CD4-positive, alpha-beta T cell (primary cell): Measurements from ENCODE around the gene ZNF394. TPM values are rescaled to one million over a fixed set of nuclear protein-coding genes. Genes with fewer than 3 reads are reported as not detected.
A peak's percentile ranks its signal among the peaks of the same experiment; 100 is the strongest.
"Not testable (repeated sequence)": the region's sequence is repeated elsewhere in the genome, so short reads cannot be mapped to it uniquely, and the experiment has no call there.

ENCODE experiments used
- ATAC-seq: fragments of 200-7000 bp; cut with Tn5 transposase; one replicate; pipeline ENCODE4 v1.10.0; 2022; ENCODE audit warnings: mild to moderate bottlenecking; ENCODE audit not compliant: poor library complexity
- CTCF ChIA-PET: fragments of 350-600 bp; sonication (Branson Sonifier 250); formaldehyde crosslinking; loops from one replicate; lab custom pipeline; 2021; ENCODE audit warnings: antibody characterized with exemption, inconsistent platforms; lab: Charles Lee
- POLR2A ChIA-PET: fragments of 350-600 bp; sonication (Branson Sonifier 250); formaldehyde crosslinking; loops from one replicate; lab custom pipeline; 2021; ENCODE audit warnings: antibody characterized with exemption, inconsistent platforms; lab: Charles Lee
- DNase-seq, 14 experiments: peaks; one replicate each; pipeline ENCODE4 v3.0.0-alpha.2; 2013 to 2020; ENCODE audit warnings: mixed read lengths in 2 of 14
- H3K27ac ChIP-seq, 2 donors: one replicate each; pipeline versions ENCODE4 v1.5.1 to v1.7.0; 2013; ENCODE audit warnings: low read length in 2 of 2, low read depth in 1 of 2, mild to moderate bottlenecking in 1 of 2
- H3K27me3 ChIP-seq, 2 experiments: 1 replicate in 1 of 2; 2 replicates in 1 of 2; pipeline versions ENCODE4 v1.6.1 to v1.7.0; 2013; ENCODE audit warnings: low read length in 2 of 2, control low read depth in 1 of 2, mild to moderate bottlenecking in 1 of 2, moderate library complexity in 1 of 2; ENCODE audit not compliant: insufficient read depth in 2 of 2, control insufficient read depth in 1 of 2
- H3K36me3 ChIP-seq: one replicate; pipeline ENCODE4 v1.6.1; 2013; ENCODE audit warnings: low read length, control low read depth; ENCODE audit not compliant: insufficient read depth
- H3K4me1 ChIP-seq: one replicate; pipeline ENCODE4 v1.6.1; 2013; ENCODE audit warnings: low read length, control low read depth; ENCODE audit not compliant: insufficient read depth
- H3K4me3 ChIP-seq: one replicate; pipeline ENCODE4 v1.5.1; 2013; ENCODE audit warnings: mild to moderate bottlenecking, low read length, moderate library complexity
- H3K9me3 ChIP-seq, 2 experiments: 1 replicate in 1 of 2; 2 replicates in 1 of 2; pipeline versions ENCODE4 v1.6.1 to v1.7.0; 2013; ENCODE audit warnings: low read length in 2 of 2, mild to moderate bottlenecking in 2 of 2, control low read depth in 1 of 2, moderate library complexity in 1 of 2; ENCODE audit not compliant: control insufficient read depth in 1 of 2, insufficient read depth in 1 of 2
- H3K27ac Mint-ChIP-seq: one replicate; pipeline ENCODE4 v1.8.0; 2020; ENCODE audit warnings: mixed read lengths
- H3K27me3 Mint-ChIP-seq: one replicate; pipeline ENCODE4 v1.8.0; 2021; ENCODE audit warnings: mixed read lengths
- H3K36me3 Mint-ChIP-seq: one replicate; pipeline ENCODE4 v1.8.0; 2021; ENCODE audit warnings: low read depth, mixed read lengths
- H3K4me1 Mint-ChIP-seq: one replicate; pipeline ENCODE4 v1.8.0; 2021; ENCODE audit warnings: low read depth, mixed read lengths
- H3K4me3 Mint-ChIP-seq: one replicate; pipeline ENCODE4 v1.8.0; 2020; ENCODE audit warnings: mild to moderate bottlenecking, mixed read lengths
- H3K9me3 Mint-ChIP-seq: one replicate; pipeline ENCODE4 v1.8.0; 2020; ENCODE audit warnings: mixed read lengths
- CTCF ChIP-seq: fragments of 200-600 bp; IDR thresholded peaks from one replicate; pipeline ENCODE4 v1.8.0; 2022; ENCODE audit warnings: antibody characterized with exemption, mild to moderate bottlenecking
- intact Hi-C, 2 experiments: fragments of 100-400 bp; cut with DNase I in 1 of 2; cut with micrococcal nuclease in 1 of 2; formaldehyde crosslinking; loops; one replicate each; pipeline versions ENCODE4 v1.15.1 to v1.9.0; 2023 to 2025; cut with DNase I, micrococcal nuclease
- total RNA-seq, 174 experiments: library from RNA in 2 of 174; stranded (reverse) in 2 of 174; gene quantifications; one replicate each; pipeline ENCODE4 v1.2.3 and lab custom pipeline; 2021 to 2026

ZNF394 gene
- total RNA-seq, 2 experiments from 2014 or later, result 215 to 223 TPM

- POLR2A ChIA-PET, result interaction anchor here (0.5 to 3.4 kb wide), 22 partner anchors 9 to 923 kb away, joined by 3 to 88 read pairs (median 6); partner anchors contain the start of genes ATP5MF, BUD31, FAM200A and MEPCE
- H3K4me3 ChIP-seq, result peak overlapping the region; percentile 90
- no peaks in the 10 kb centered on the region for H3K9me3 Mint-ChIP-seq
Observed at GRCh38 chr7:99505324-99505662, 5.2 kb upstream of the ZNF394 start.

GRCh38 chr7:99504603-99505323 lies 4.7 kb upstream of the ZNF394 start, which contains the start of gene ZKSCAN5:
Gene ZKSCAN5 (plus strand): TSS chr7:99504662. CDS start chr7:99506045, 1,383 bp downstream.
- H3K4me1 Mint-ChIP-seq, result peaks cover 38% of the 10 kb centered on the region
- TF ChIP-seq CTCF, result peak; percentile 16
- peak within 1 kb of the TSS; percentile 100 for H3K4me3 Mint-ChIP-seq
- CTCF ChIA-PET, result interaction anchor here (0.6 to 1.5 kb wide), 2 partner anchors 31 to 76 kb away, joined by 3 to 5 read pairs; no protein-coding TSS in a partner anchor
- peak within 1 kb of the TSS; percentile 93 for H3K27ac ChIP-seq
- ATAC-seq (peak; percentile 85), DNase-seq (peak; percentile 94 to 98 (median 97))
- POLR2A ChIA-PET, result interaction anchor here (0.5 to 3.4 kb wide), 24 partner anchors 9 to 924 kb away, joined by 3 to 88 read pairs (median 6); partner anchors contain the start of genes ATP5MF, BUD31, FAM200A and MEPCE
- H3K4me3 ChIP-seq, result peak within 1 kb of the TSS; percentile 90
- H3K4me1 ChIP-seq, result peaks cover 42% of the 10 kb centered on the region
- no peaks in the 10 kb centered on the region for H3K27me3 ChIP-seq
- no peaks in the 10 kb centered on the region for H3K9me3 ChIP-seq
- intact Hi-C loops, result loop anchor here (2.0 to 10.0 kb wide), 5 partner anchors 32 to 510 kb away; partner anchors contain the start of genes BUD31 (in 1 of the 2), PDAP1 (in 1 of the 2), ZKSCAN1 (in 1 of the 2) and ZNF655 (in 1 of the 2)
- peak within 1 kb of the TSS; percentile 95 for H3K27ac Mint-ChIP-seq
- H3K36me3 Mint-ChIP-seq, result peaks cover 10% of the 10 kb centered on the region
- H3K36me3 ChIP-seq, result no peaks in the 10 kb centered on the region
- no peaks in the 10 kb centered on the region for H3K27me3 Mint-ChIP-seq
- H3K9me3 Mint-ChIP-seq, result no peaks in the 10 kb centered on the region

More at GRCh38 chr7:99505324-99505662, 5.2 kb upstream of the ZNF394 start:
- intact Hi-C loops, result loop anchor here (2.0 to 10.0 kb wide), 5 partner anchors 32 to 510 kb away; partner anchors contain the start of genes BUD31 (in 1 of the 2), PDAP1 (in 1 of the 2), ZKSCAN1 (in 1 of the 2) and ZNF655 (in 1 of the 2)
- H3K4me3 Mint-ChIP-seq, result peak overlapping the region; percentile 100
- H3K27ac Mint-ChIP-seq, result peak overlapping the region; percentile 95
- CTCF ChIA-PET, result interaction anchor here (0.6 to 1.5 kb wide), 2 partner anchors 32 to 75 kb away, joined by 3 to 5 read pairs; no protein-coding TSS in a partner anchor
- no peak for TF ChIP-seq CTCF
- DNase-seq (no peak), ATAC-seq (no peak)
- H3K27ac ChIP-seq, result peak overlapping the region; percentile 93
- no peaks in the 10 kb centered on the region for H3K36me3 ChIP-seq
- H3K9me3 ChIP-seq, result no peaks in the 10 kb centered on the region
- H3K27me3 ChIP-seq, result no peaks in the 10 kb centered on the region
- peaks cover 34% of the 10 kb centered on the region for H3K4me1 Mint-ChIP-seq
- peaks cover 5% of the 10 kb centered on the region for H3K36me3 Mint-ChIP-seq
- no peaks in the 10 kb centered on the region for H3K27me3 Mint-ChIP-seq
- peaks cover 42% of the 10 kb centered on the region for H3K4me1 ChIP-seq

GRCh38 chr7:99504281-99504602 lies 4.2 kb upstream of the ZNF394 start:
- H3K27ac Mint-ChIP-seq, result peak overlapping the region; percentile 95
- TF ChIP-seq CTCF, result no peak
- Histone ChIP-seq H3K36me3 (no peaks in the 10 kb centered on the region), H3K27ac (peak overlapping the region; percentile 93), H3K9me3 (no peaks in the 10 kb centered on the region), H3K27me3 (no peaks in the 10 kb centered on the region), H3K4me3 (peak overlapping the region; percentile 90), H3K4me1 (peaks cover 42% of the 10 kb centered on the region)
- peaks cover 42% of the 10 kb centered on the region for H3K4me1 Mint-ChIP-seq
- no peaks in the 10 kb centered on the region for H3K27me3 Mint-ChIP-seq
- intact Hi-C loops, result loop anchor here (2.0 to 10.0 kb wide), 5 partner anchors 31 to 511 kb away; partner anchors contain the start of genes BUD31 (in 1 of the 2), PDAP1 (in 1 of the 2), ZKSCAN1 (in 1 of the 2) and ZNF655 (in 1 of the 2)
- POLR2A ChIA-PET, result interaction anchor here (0.6 to 3.4 kb wide), 21 partner anchors 8 to 924 kb away, joined by 3 to 88 read pairs (median 6); partner anchors contain the start of genes ATP5MF, BUD31, FAM200A and MEPCE
- H3K36me3 Mint-ChIP-seq, result peaks cover 15% of the 10 kb centered on the region
- H3K4me3 Mint-ChIP-seq, result peak overlapping the region; percentile 100
- no peaks in the 10 kb centered on the region for H3K9me3 Mint-ChIP-seq
- DNase-seq (no peak), ATAC-seq (no peak)
- CTCF ChIA-PET, result interaction anchor here (1.5 kb wide), 1 partner anchor 76 kb away, joined by 5 read pairs; no protein-coding TSS in a partner anchor

- Mint-ChIP-seq H3K27ac (peak overlapping the region; percentile 92), H3K4me3 (peak overlapping the region; percentile 97), H3K4me1 (peaks cover 51% of the 10 kb centered on the region), H3K36me3 (peaks cover 36% of the 10 kb centered on the region)
- not testable (repeated sequence) for H3K4me3 ChIP-seq, H3K27ac ChIP-seq, H3K27me3 ChIP-seq, DNase-seq, H3K9me3 Mint-ChIP-seq, ATAC-seq, H3K9me3 ChIP-seq, H3K27me3 Mint-ChIP-seq
- H3K4me1 ChIP-seq, result peaks cover 57% of the 10 kb centered on the region
- ChIA-PET POLR2A (interaction anchor here (2.3 to 4.5 kb wide), 4 partner anchors 51 to 115 kb away, joined by 15 to 99 read pairs (median 27); partner anchors contain the start of genes BUD31, FAM200A, PDAP1 and ZNF655), CTCF (interaction anchor here (1.5 to 2.0 kb wide), 2 partner anchors 15 to 30 kb away, joined by 3 to 7 read pairs; no protein-coding TSS in a partner anchor)
- intact Hi-C loops, result loop anchor here (2.0 to 10.0 kb wide), 2 partner anchors 52 to 514 kb away; partner anchors contain the start of genes FAM200A (in 1 of the 2) and ZKSCAN1 (in 1 of the 2)
- peaks cover 22% of the 10 kb centered on the region for H3K36me3 ChIP-seq
Observed at GRCh38 chr7:99501236-99501635, 1.2 kb upstream of the ZNF394 start.
